ENCODE data around the gene POFUT2. TPM values are rescaled to one million over a fixed set of nuclear protein-coding genes. Genes with fewer than 3 reads are reported as not detected.

POFUT2 gene, protein sequence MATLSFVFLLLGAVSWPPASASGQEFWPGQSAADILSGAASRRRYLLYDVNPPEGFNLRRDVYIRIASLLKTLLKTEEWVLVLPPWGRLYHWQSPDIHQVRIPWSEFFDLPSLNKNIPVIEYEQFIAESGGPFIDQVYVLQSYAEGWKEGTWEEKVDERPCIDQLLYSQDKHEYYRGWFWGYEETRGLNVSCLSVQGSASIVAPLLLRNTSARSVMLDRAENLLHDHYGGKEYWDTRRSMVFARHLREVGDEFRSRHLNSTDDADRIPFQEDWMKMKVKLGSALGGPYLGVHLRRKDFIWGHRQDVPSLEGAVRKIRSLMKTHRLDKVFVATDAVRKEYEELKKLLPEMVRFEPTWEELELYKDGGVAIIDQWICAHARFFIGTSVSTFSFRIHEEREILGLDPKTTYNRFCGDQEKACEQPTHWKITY
- polyA plus RNA-seq, result 2.7 and 5.0 TPM in 2 replicates

DNA sequence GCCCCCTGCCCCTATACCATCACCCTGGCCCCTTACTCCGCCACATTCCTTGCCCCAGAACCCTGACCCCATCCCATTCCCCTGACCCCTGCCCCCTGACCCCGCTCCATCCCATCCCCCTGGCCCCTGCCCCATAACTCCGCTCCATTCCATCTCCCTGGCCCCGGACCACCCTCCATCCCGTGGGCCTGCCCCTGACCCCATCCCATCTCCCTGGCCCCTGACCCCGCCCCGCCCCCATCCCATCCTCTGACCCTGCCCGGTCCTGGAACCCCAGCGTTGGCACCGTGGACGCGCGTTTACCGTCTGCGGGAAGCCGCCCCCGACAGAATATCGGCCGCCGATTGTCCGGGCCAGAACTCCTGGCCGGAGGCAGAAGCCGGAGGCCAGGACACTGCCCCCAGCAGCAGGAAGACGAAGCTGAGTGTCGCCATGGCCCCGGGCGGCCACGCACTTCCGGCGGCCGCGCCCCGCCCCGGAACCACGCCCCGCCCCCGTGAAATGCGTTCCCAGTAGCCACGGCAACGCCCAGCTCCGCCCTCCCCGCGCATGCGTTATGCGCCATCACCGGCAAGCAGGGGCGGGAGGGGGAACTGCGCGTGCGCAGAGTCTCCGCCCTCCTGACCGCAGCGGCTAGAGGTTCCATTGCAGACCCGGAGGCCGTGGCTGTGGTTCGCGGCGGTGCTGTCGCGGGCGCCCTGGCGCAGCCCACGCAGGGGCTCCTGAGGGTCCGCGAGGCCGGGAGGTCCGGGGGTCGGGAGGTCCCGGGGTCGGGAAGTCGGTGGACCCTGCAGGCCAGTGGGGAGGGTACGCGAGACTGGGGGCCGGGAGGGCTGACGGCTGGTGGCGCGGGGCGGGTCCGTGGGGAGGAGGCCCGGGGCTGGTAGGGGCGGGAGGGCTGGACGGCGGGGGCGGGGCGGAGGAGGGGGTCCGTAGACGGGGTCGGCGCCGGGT is at the start of gene POFUT2:
Gene POFUT2 (minus strand): TSS at position 458 of the 954 bp plus-strand sequence. CDS start 24 bp downstream, at position 434.

Other genes with a start within 250 kb of the POFUT2 start
- 27.3 and 29.7 TPM in 2 replicates for gene ADARB1, start 213.3 kb downstream of the POFUT2 start, polyA plus RNA-seq
- 0.07 TPM in 1 of 2 replicates, not detected in the other for gene COL18A1, start 117.3 kb upstream of the POFUT2 start, polyA plus RNA-seq